ENCODE measurements around the gene ARHGAP33.

DNA sequence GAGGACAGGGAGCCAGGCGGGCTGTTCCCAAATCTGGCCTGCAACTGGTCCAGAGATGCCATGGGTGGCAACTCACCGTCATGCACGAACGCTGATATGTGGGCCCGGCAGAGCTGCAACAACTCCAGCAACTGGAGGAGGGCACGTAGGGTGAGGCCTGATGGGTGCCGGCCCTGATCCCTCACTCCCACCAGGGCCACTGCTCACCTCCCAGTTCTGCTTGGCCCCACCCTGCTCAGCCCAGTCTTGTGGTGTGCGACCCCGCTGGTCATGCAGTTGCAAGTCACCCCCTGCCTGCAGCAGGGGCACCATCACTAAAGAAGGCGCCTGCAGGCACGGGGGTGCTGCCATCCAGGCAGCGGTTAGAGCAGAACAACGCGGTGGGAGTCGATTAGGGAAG is 16.9 kb downstream of the ARHGAP33 start:
- TF ChIP-seq CTCF (IDR thresholded peaks at IDR 0.05) (no peak), EP300 (IDR thresholded peaks at IDR 0.05) (no peak), POLR2A (IDR thresholded peaks at IDR 0.05; ENCODE audit: low read depth) (no peak)

All from esophagus muscularis mucosa (tissue), 4 donors.